ENCODE results near the gene C19orf38. TPM values are rescaled to one million over a fixed set of nuclear protein-coding genes. Genes with fewer than 3 reads are reported as not detected.
A peak's percentile ranks its signal among the peaks of the same experiment; 100 is the strongest.

The C19orf38 gene
- total RNA-seq, 2 experiments from 2014 or later, result 5.2 to 7.5 TPM

- Histone ChIP-seq H3K36me3 (ENCODE audit: insufficient read depth, low read length) (peaks cover 10% of the 10 kb centered on the region; the same call in 1 of the 2 replicates), H2AFZ (ENCODE audit: low read length) (no peak overlapping the region), H4K20me1 (ENCODE audit: insufficient read depth, low read length) (0 out of 2 replicates have a peak, but pooled peaks cover 8% of the 10 kb centered on the region), H3K4me1 (ENCODE audit: insufficient read depth, low read length, poor library complexity, severe bottlenecking) (peaks cover 23% of the 10 kb centered on the region), H3K9me3 (ENCODE audit: low read length) (no peaks in the 10 kb centered on the region), H3K27ac (ENCODE audit: low read depth, low read length, poor library complexity, severe bottlenecking) (peak overlapping the region; percentile 27), H3K4me3 (ENCODE audit: low read depth, low read length, poor library complexity, severe bottlenecking) (no peak overlapping the region), H3K4me2 (ENCODE audit: low read length) (peak overlapping the region; percentile 63), H3K9me2 (ENCODE audit: insufficient read depth, low read length) (no peaks in the 10 kb centered on the region), H3K79me2 (ENCODE audit: insufficient read depth, low read depth, low read length) (peaks cover 49% of the 10 kb centered on the region; the same call in 1 of the 2 replicates)
- TF ChIP-seq EZH2phosphoT487 (IDR thresholded peaks at IDR 0.05; ENCODE audit: borderline replicate concordance, low read depth, low read length) (no peak), CTCF (conservative IDR thresholded peaks at IDR 0.05; ENCODE audit: low read length) (no peak)
- ChIA-PET CTCF (ENCODE audit: unreplicated experiment) (no interaction called here), POLR2A (interaction anchor here (0.5 kb wide), 1 partner anchor 43 kb away, joined by 3 read pairs; no protein-coding TSS in a partner anchor)
- intact Hi-C loops (cut with micrococcal nuclease; ENCODE audit: unreplicated experiment), result no loop called here
- BruUV-seq (replicated peaks), result no TSS peak
- peak; percentile 55 for DNase-seq (ENCODE audit: low spot score)
Observed at GRCh38 chr19:10896851-10897526, 48.8 kb downstream of the C19orf38 start.

GRCh38 chr19:10898633-10899032, 50.4 kb downstream of the C19orf38 start:
- no peak overlapping the region for H3K4me3 ChIP-seq (ENCODE audit: low read depth, low read length, poor library complexity, severe bottlenecking)
- CTCF ChIA-PET (ENCODE audit: unreplicated experiment), result no interaction called here
- H3K9me2 ChIP-seq (ENCODE audit: insufficient read depth, low read length), result no peaks in the 10 kb centered on the region
- POLR2A ChIA-PET, result interaction anchor here (1.0 kb wide), 1 partner anchor 12 kb away, joined by 8 read pairs; no protein-coding TSS in a partner anchor
- H3K9me3 ChIP-seq (ENCODE audit: low read length), result no peaks in the 10 kb centered on the region
- no TSS peak for BruUV-seq (replicated peaks)
- H3K27ac ChIP-seq (ENCODE audit: low read depth, low read length, poor library complexity, severe bottlenecking), result no peak overlapping the region
- 0 out of 2 replicates have a peak, but pooled peaks cover 8% of the 10 kb centered on the region for H4K20me1 ChIP-seq (ENCODE audit: insufficient read depth, low read length)
- H2AFZ ChIP-seq (ENCODE audit: low read length), result no peak overlapping the region
- no peak for TF ChIP-seq CTCF (conservative IDR thresholded peaks at IDR 0.05; ENCODE audit: low read length)
- intact Hi-C loops (cut with micrococcal nuclease; ENCODE audit: unreplicated experiment), result no loop called here
- no peak overlapping the region for H3K4me2 ChIP-seq (ENCODE audit: low read length)
- no peak for DNase-seq (ENCODE audit: low spot score)
- H3K36me3 ChIP-seq (ENCODE audit: insufficient read depth, low read length), result peaks cover 19% of the 10 kb centered on the region
- H3K4me1 ChIP-seq (ENCODE audit: insufficient read depth, low read length, poor library complexity, severe bottlenecking), result peaks cover 23% of the 10 kb centered on the region
- peaks cover 49% of the 10 kb centered on the region; the same call in 1 of the 2 replicates for H3K79me2 ChIP-seq (ENCODE audit: insufficient read depth, low read depth, low read length)

GRCh38 chr19:10899151-10899653, 51.0 kb downstream of the C19orf38 start:
- peaks cover 50% of the 10 kb centered on the region; the same call in 1 of the 2 replicates for H3K79me2 ChIP-seq (ENCODE audit: insufficient read depth, low read depth, low read length)
- 0 out of 2 replicates have a peak, but pooled peaks cover 8% of the 10 kb centered on the region for H4K20me1 ChIP-seq (ENCODE audit: insufficient read depth, low read length)
- intact Hi-C loops (cut with micrococcal nuclease; ENCODE audit: unreplicated experiment), result no loop called here
- no peak for DNase-seq (ENCODE audit: low spot score)
- no peaks in the 10 kb centered on the region for H3K9me3 ChIP-seq (ENCODE audit: low read length)
- peaks cover 23% of the 10 kb centered on the region for H3K4me1 ChIP-seq (ENCODE audit: insufficient read depth, low read length, poor library complexity, severe bottlenecking)
- peaks cover 23% of the 10 kb centered on the region for H3K36me3 ChIP-seq (ENCODE audit: insufficient read depth, low read length)
- no peak overlapping the region for H3K4me2 ChIP-seq (ENCODE audit: low read length)
- H3K27ac ChIP-seq (ENCODE audit: low read depth, low read length, poor library complexity, severe bottlenecking), result no peak overlapping the region
- no peaks in the 10 kb centered on the region for H3K9me2 ChIP-seq (ENCODE audit: insufficient read depth, low read length)
- CTCF ChIA-PET (ENCODE audit: unreplicated experiment), result no interaction called here
- H3K4me3 ChIP-seq (ENCODE audit: low read depth, low read length, poor library complexity, severe bottlenecking), result no peak overlapping the region
- POLR2A ChIA-PET, result interaction anchor here (1.0 kb wide), 1 partner anchor 12 kb away, joined by 8 read pairs; no protein-coding TSS in a partner anchor
- TF ChIP-seq EZH2phosphoT487 (IDR thresholded peaks at IDR 0.05; ENCODE audit: borderline replicate concordance, low read depth, low read length) (no peak), CTCF (conservative IDR thresholded peaks at IDR 0.05; ENCODE audit: low read length) (no peak)
- H2AFZ ChIP-seq (ENCODE audit: low read length), result no peak overlapping the region
- BruUV-seq (replicated peaks), result no TSS peak

Measured in OCI-LY7 (cell line).